Stimulated activated CD4-positive, alpha-beta T cell treated with anti-CD3 and anti-CD28 coated beads, Interleukin-1b, Interleukin-23, amount 100 ng/mL, for 24 hours (primary cell): Measurements from ENCODE around the gene TPRN.

ENCODE experiments used
- DNase-seq, 4 experiments: peaks; one replicate each; pipeline ENCODE4 v3.0.0-alpha.2; 2020; ENCODE audit warnings: low read depth in 4 of 4, low spot score in 1 of 4

TPRN gene

GRCh38 chr9:137191245-137191644, 9.3 kb downstream of the TPRN start:
- no peak for DNase-seq

GRCh38 chr9:137190315-137190856, 10.2 kb downstream of the TPRN start:
- no peak for DNase-seq

- no peak for DNase-seq
Observed at GRCh38 chr9:137189297-137190295, 10.9 kb downstream of the TPRN start.

- DNase-seq: peak; percentile 88 to 93 (median 90)
Observed at GRCh38 chr9:137188490-137189296, 11.8 kb downstream of the TPRN start, which contains the start of the genes ANAPC2 and SSNA1. Gene ANAPC2, minus strand, starts transcription at chr9:137188560. Its CDS starts 28 bp downstream, at chr9:137188532. Gene SSNA1, plus strand, starts transcription at chr9:137188676. Its CDS starts 51 bp downstream, at chr9:137188727.

- DNase-seq: no peak
Observed at GRCh38 chr9:137188086-137188489, 12.5 kb downstream of the TPRN start.

GRCh38 chr9:137187386-137187785, 13.2 kb downstream of the TPRN start:
- DNase-seq: no peak

- DNase-seq: no peak
Observed at GRCh38 chr9:137186385-137186784, 14.2 kb downstream of the TPRN start.

- DNase-seq: no peak
Observed at GRCh38 chr9:137185921-137186320, 14.6 kb downstream of the TPRN start.

- no peak for DNase-seq
Observed at GRCh38 chr9:137184881-137185660, 15.5 kb downstream of the TPRN start.

- DNase-seq: no peak
Observed at GRCh38 chr9:137183980-137184595, 16.5 kb downstream of the TPRN start.

GRCh38 chr9:137182836-137183235, 17.7 kb downstream of the TPRN start:
- DNase-seq: no peak

GRCh38 chr9:137181680-137182079, 18.9 kb downstream of the TPRN start:
- DNase-seq: no peak

- DNase-seq: no peak
Observed at GRCh38 chr9:137180491-137180890, 20.1 kb downstream of the TPRN start.

- no peak for DNase-seq
Observed at GRCh38 chr9:137179761-137180160, 20.8 kb downstream of the TPRN start.

GRCh38 chr9:137178939-137179630, 21.5 kb downstream of the TPRN start:
- DNase-seq: no peak

- DNase-seq: no peak
Observed at GRCh38 chr9:137178201-137178938, 22.2 kb downstream of the TPRN start.

- no peak for DNase-seq
Observed at GRCh38 chr9:137176302-137177182, 24.0 kb downstream of the TPRN start.
